IMR-90 (cell line): ENCODE data around the gene CASTOR1. TPM values are rescaled to one million over a fixed set of nuclear protein-coding genes. Genes with fewer than 3 reads are reported as not detected.

ENCODE experiments used
- ATAC-seq: fragments of 200-7000 bp; cut with Tn5 transposase; 2 replicates; pipeline ENCODE4 v1.9.1; 2020; ENCODE audit warnings: low read depth, mild to moderate bottlenecking, moderate library complexity
- BruUV-seq: library from RNA; stranded (reverse); fragments of 400-500 nt; replicated peaks from 2 replicates; lab custom pipeline; 2021; lab: Mats Ljungman, UMichigan
- CTCF ChIA-PET: fragments of 300-600 bp; formaldehyde crosslinking; extraction: SDS; loops from one replicate; lab custom pipeline; 2021; ENCODE audit warnings: antibody characterized with exemption; lab: Yijun Ruan, JAX
- POLR2A ChIA-PET: fragments of 300-600 bp; sonication (Branson Sonifier 250); formaldehyde crosslinking; loops from one replicate; lab custom pipeline; 2022; ENCODE audit warnings: antibody characterized with exemption; ENCODE audit not compliant: unreplicated experiment; lab: Charles Lee
- DNase-seq: peaks from one replicate; pipeline ENCODE4 v3.0.0; 2013
- H2AFZ ChIP-seq: replicated peaks from 2 replicates; pipeline ENCODE3; 2013; ENCODE audit warnings: low read length, mild to moderate bottlenecking; ENCODE audit not compliant: poor library complexity
- H2AK5ac ChIP-seq: 2 replicates; pipeline ENCODE4 v1.6.1; 2013; ENCODE audit warnings: low read depth, low read length, inconsistent platforms
- H2AK9ac ChIP-seq: replicated peaks from 2 replicates; pipeline ENCODE3; 2013; ENCODE audit warnings: mild to moderate bottlenecking, low read depth, low read length, moderate library complexity; ENCODE audit not compliant: poor library complexity
- H2BK120ac ChIP-seq: 2 replicates; pipeline ENCODE4 v1.6.1; 2013; ENCODE audit warnings: low read depth, low read length, inconsistent platforms
- H2BK15ac ChIP-seq: 3 replicates; pipeline ENCODE4 v1.6.1; 2013; ENCODE audit warnings: low read depth, low read length, inconsistent platforms
- H2BK20ac ChIP-seq: 2 replicates; pipeline ENCODE4 v1.6.1; 2013; ENCODE audit warnings: low read depth, mild to moderate bottlenecking, inconsistent platforms, low read length, moderate library complexity
- H2BK5ac ChIP-seq: 2 replicates; pipeline ENCODE4 v1.6.1; 2013; ENCODE audit warnings: mild to moderate bottlenecking, low read depth, low read length, inconsistent platforms; ENCODE audit not compliant: poor library complexity, severe bottlenecking
- H3K14ac ChIP-seq: replicated peaks from 2 replicates; pipeline ENCODE4 v1.6.1; 2013; ENCODE audit warnings: low read depth, low read length, inconsistent platforms
- H3K18ac ChIP-seq: 2 replicates; pipeline ENCODE4 v1.6.1; 2013; ENCODE audit warnings: low read depth, low read length, control low read depth
- H3K23ac ChIP-seq: 2 replicates; pipeline ENCODE4 v1.6.1; 2013; ENCODE audit warnings: low read depth, low read length, inconsistent platforms
- H3K27ac ChIP-seq: 2 replicates; pipeline ENCODE4 v1.5.1; 2013; ENCODE audit warnings: mild to moderate bottlenecking, control low read depth, low read length; ENCODE audit not compliant: insufficient read depth
- H3K27me3 ChIP-seq: 2 replicates; pipeline ENCODE4 v1.6.1; 2013; ENCODE audit warnings: low read length; ENCODE audit not compliant: control insufficient read depth, insufficient read depth
- H3K36me3 ChIP-seq: 2 replicates; pipeline ENCODE4 v1.6.1; 2013; ENCODE audit warnings: low read length, mixed read lengths; ENCODE audit not compliant: control insufficient read depth, insufficient read depth
- H3K4ac ChIP-seq: 2 replicates; pipeline ENCODE4 v1.6.1; 2013; ENCODE audit warnings: low read depth, low read length, inconsistent platforms
- H3K4me1 ChIP-seq: 2 replicates; pipeline ENCODE4 v1.6.1; 2013; ENCODE audit warnings: low read length, mixed read lengths; ENCODE audit not compliant: control insufficient read depth, insufficient read depth
- H3K4me2 ChIP-seq: 2 replicates; pipeline ENCODE4 v1.6.1; 2013; ENCODE audit warnings: low read depth, mild to moderate bottlenecking, control low read depth, low read length, moderate library complexity
- H3K4me3 ChIP-seq: 2 replicates; pipeline ENCODE4 v1.5.1; 2013; ENCODE audit warnings: low read depth, mild to moderate bottlenecking, control low read depth, low read length, moderate library complexity; ENCODE audit not compliant: insufficient read depth
- H3K56ac ChIP-seq: 2 replicates; pipeline ENCODE4 v1.6.1; 2013; ENCODE audit warnings: low read length, inconsistent platforms; ENCODE audit not compliant: insufficient read depth; ENCODE audit errors: extremely low read depth
- H3K79me1 ChIP-seq, 2 experiments: 2 replicates each; pipeline ENCODE4 v1.6.1; 2013; ENCODE audit warnings: low read length in 2 of 2, inconsistent platforms in 1 of 2, low read depth in 1 of 2
- H3K9ac ChIP-seq: 2 replicates; pipeline ENCODE4 v1.6.1; 2013; ENCODE audit warnings: low read depth, low read length, control low read depth
- H3K9me1 ChIP-seq: 2 replicates; pipeline ENCODE4 v1.6.1; 2013; ENCODE audit warnings: low read length, inconsistent platforms; ENCODE audit not compliant: insufficient read depth
- H3K9me3 ChIP-seq: 2 replicates; pipeline ENCODE4 v1.6.1; 2013; ENCODE audit warnings: low read length; ENCODE audit not compliant: control insufficient read depth, insufficient read depth
- H4K20me1 ChIP-seq: 2 replicates; pipeline ENCODE4 v1.6.1; 2013; ENCODE audit warnings: low read length, inconsistent platforms; ENCODE audit not compliant: insufficient read depth
- H4K5ac ChIP-seq: 2 replicates; pipeline ENCODE4 v1.6.1; 2013; ENCODE audit warnings: mild to moderate bottlenecking, low read depth, low read length, control low read depth
- H4K8ac ChIP-seq, 2 experiments: 2 replicates each; pipeline ENCODE4 v1.6.1; 2013; ENCODE audit warnings: low read depth in 2 of 2, low read length in 2 of 2, control low read depth in 1 of 2, inconsistent platforms in 1 of 2
- H4K91ac ChIP-seq: 2 replicates; pipeline ENCODE4 v1.6.1; 2013; ENCODE audit warnings: low read depth, low read length, inconsistent platforms; ENCODE audit not compliant: insufficient read depth
- BHLHE40 ChIP-seq: fragments of 150-350 bp; IDR thresholded peaks from 2 replicates; pipeline ENCODE4 v1.6.1; 2016; ENCODE audit warnings: mild to moderate bottlenecking, low read depth, low read length
- CEBPB ChIP-seq: IDR thresholded peaks from 2 replicates; pipeline ENCODE4 v1.6.1; 2012; ENCODE audit warnings: low read depth, low read length, improper control_type of control experiment
- CHD1 ChIP-seq: IDR thresholded peaks from 2 replicates; pipeline ENCODE4 v1.6.1; 2012; ENCODE audit warnings: low read depth, low read length, improper control_type of control experiment
- FOS ChIP-seq: fragments of 150-350 bp; IDR thresholded peaks from 2 replicates; pipeline ENCODE4 v1.6.1; 2016; ENCODE audit warnings: low read depth, low read length
- MAFK ChIP-seq: IDR thresholded peaks from 2 replicates; pipeline ENCODE4 v1.6.1; 2012; ENCODE audit warnings: low read depth, low read length, improper control_type of control experiment
- MAZ ChIP-seq: IDR thresholded peaks from 2 replicates; pipeline ENCODE4 v1.6.1; 2012; ENCODE audit warnings: low read depth, mild to moderate bottlenecking, low read length, improper control_type of control experiment, moderate library complexity, borderline replicate concordance
- RAD21 ChIP-seq: IDR thresholded peaks from 2 replicates; pipeline ENCODE4 v1.6.1; 2012; ENCODE audit warnings: low read length, improper control_type of control experiment
- RCOR1 ChIP-seq: IDR thresholded peaks from 2 replicates; pipeline ENCODE4 v1.6.1; 2012; ENCODE audit warnings: mild to moderate bottlenecking, low read length, improper control_type of control experiment; ENCODE audit not compliant: insufficient replicate concordance
- RFX5 ChIP-seq: IDR thresholded peaks from 2 replicates; pipeline ENCODE4 v1.8.0; 2012; ENCODE audit warnings: low read depth, mild to moderate bottlenecking, low read length, moderate library complexity
- SMC3 ChIP-seq: fragments of 150-350 bp; IDR thresholded peaks from 2 replicates; pipeline ENCODE4 v1.6.1; 2016; ENCODE audit warnings: low read depth, mild to moderate bottlenecking, antibody characterized with exemption, low read length, moderate library complexity
- USF2 ChIP-seq: fragments of 150-350 bp; IDR thresholded peaks from 2 replicates; pipeline ENCODE4 v1.6.1; 2017; ENCODE audit warnings: mild to moderate bottlenecking, antibody characterized with exemption, low read length, low read depth
- WGBS, 2 experiments: methylation state at CpG; one replicate each; pipeline versions ENCODE4 v1.1.5 to v1.1.7; 2013; ENCODE audit warnings: missing lambda C conversion rate in 2 of 2; ENCODE audit not compliant: insufficient read length in 1 of 2; ENCODE audit errors: extremely low coverage in 2 of 2; 5-methylcytosine and 5-hydroxymethylcytosine counted together
- dilution Hi-C: fragments of 300-500 bp; cut with HindIII; formaldehyde crosslinking; loops from one replicate; pipeline ENCODE4 v1.14.3; 2018; ENCODE audit warnings: low sequenced_read_pairs; ENCODE audit not compliant: unreplicated experiment
- in situ Hi-C: fragments of 300-500 bp; cut with MboI; formaldehyde crosslinking; loops from 3 replicates; pipeline ENCODE4 v1.14.3; 2019; ENCODE audit warnings: low sequenced_read_pairs, inconsistent platforms, mixed read lengths
- intact Hi-C: fragments of 100-400 bp; cut with micrococcal nuclease; formaldehyde crosslinking; loops from 2 replicates; pipeline ENCODE4 v1.10.0; 2022
- polyA plus RNA-seq, 3 experiments: library from polyadenylated mRNA; depleted of rRNA; stranded (reverse); fragments of >200 nt; gene quantifications; 2 replicates each; pipeline ENCODE4 v1.2.3, GENCODE V29; 2012; ENCODE audit warnings: low replicate concordance in 1 of 3
- total RNA-seq: library from RNA; depleted of rRNA; stranded (reverse); fragments of >200 nt; gene quantifications from 2 replicates; pipeline ENCODE4 v1.2.3, GENCODE V29; 2012
- TF ChIP-seq, protein P1 (sequence below): fragments of 150-350 bp; IDR thresholded peaks from 2 replicates; pipeline ENCODE4 v1.6.1; 2016; ENCODE audit warnings: low read depth, mild to moderate bottlenecking, low read length, moderate library complexity, borderline replicate concordance

CASTOR1 gene
- total and polyA plus RNA-seq, 2 of the 4 experiments (the other 2 are of a cell fraction), result 10.6 to 23.5 TPM

GRCh38 chr22:30267382-30268302 lies 21.7 kb downstream of the CASTOR1 start (continued):
- TF ChIP-seq RFX5, result no peak

DNA sequence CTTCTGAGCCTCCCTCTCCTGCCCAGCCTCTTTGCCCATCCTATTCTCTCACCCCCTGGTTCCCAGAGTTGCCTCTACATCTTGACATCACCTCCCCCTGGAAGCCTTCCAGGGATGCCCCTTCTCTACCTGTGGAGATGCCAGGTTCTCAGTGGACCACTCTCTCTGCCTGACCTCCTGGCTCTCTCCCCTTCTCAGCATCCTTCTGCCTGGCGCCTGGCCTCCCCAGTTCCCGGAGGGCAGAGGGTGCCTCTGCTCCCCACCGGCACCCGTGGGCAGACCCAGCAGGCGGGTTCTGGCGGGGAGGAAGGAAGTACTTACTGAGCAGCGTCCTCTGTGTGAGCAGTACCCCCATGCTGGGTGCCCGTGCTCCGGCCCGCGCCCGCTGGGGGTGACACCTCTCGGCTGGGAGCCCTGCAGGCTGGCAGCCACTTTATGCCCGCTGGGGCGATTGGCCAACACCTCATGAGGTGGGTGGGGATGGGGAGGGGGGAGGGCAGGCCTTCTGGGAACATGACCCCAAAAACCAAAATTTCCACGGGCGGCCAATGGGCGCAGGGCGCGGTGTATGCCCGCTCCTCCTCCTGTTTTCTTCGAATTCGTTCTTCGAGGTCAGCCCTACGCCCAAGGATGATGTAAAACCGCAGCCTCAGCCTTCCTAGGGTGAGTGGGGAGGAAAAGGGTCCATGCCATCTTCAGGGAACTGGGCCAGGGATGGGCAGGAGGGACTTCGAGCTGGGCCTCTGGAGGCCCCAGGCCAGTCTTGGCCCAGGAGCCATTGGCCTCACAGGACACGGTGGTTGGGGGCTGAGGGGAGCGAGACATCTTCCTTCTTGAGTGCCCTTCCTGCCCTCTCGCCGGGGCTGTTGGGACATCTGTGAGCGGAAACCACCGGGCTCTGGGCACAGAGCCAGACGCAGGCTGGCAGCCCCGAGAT lies 22.6 kb downstream of the CASTOR1 start, which contains the start of gene OSM:
Gene OSM, minus strand, starts transcription at position 407 of the 937 bp plus-strand sequence. Its CDS starts 52 bp downstream, at position 355.
- POLR2A ChIA-PET, result no interaction called here
- in situ Hi-C loops, result no loop called here
- dilution Hi-C loops, result no loop called here
- TF ChIP-seq CHD1, result no peak
- no peak for TF ChIP-seq FOS
- TF ChIP-seq, protein P1, sequence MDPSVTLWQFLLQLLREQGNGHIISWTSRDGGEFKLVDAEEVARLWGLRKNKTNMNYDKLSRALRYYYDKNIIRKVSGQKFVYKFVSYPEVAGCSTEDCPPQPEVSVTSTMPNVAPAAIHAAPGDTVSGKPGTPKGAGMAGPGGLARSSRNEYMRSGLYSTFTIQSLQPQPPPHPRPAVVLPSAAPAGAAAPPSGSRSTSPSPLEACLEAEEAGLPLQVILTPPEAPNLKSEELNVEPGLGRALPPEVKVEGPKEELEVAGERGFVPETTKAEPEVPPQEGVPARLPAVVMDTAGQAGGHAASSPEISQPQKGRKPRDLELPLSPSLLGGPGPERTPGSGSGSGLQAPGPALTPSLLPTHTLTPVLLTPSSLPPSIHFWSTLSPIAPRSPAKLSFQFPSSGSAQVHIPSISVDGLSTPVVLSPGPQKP, result no peak
- no peak for TF ChIP-seq MAFK
- TF ChIP-seq USF2, result no peak
- no peak for TF ChIP-seq SMC3
- TF ChIP-seq RAD21, result no peak
- no peak for TF ChIP-seq BHLHE40
- TF ChIP-seq MAZ, result no peak
- TF ChIP-seq RFX5, result no peak
- TF ChIP-seq CEBPB, result no peak
- TF ChIP-seq RCOR1, result no peak

More for the DNA sequence above, 22.6 kb downstream of the CASTOR1 start, which contains the start of gene OSM:
- Histone ChIP-seq H3K36me3 (no peaks in the 10 kb centered on the region), H4K20me1 (no peaks in the 10 kb centered on the region), H3K79me1 (no peaks in the 10 kb centered on the region), H3K4me2 (no peak within 1 kb of the TSS), H2BK5ac (no peak within 1 kb of the TSS), H3K4ac (no peak within 1 kb of the TSS), H3K9me3 (no peaks in the 10 kb centered on the region), H2BK120ac (no peak within 1 kb of the TSS), H3K23ac (no peak within 1 kb of the TSS), H3K18ac (no peak within 1 kb of the TSS), H2BK20ac (no peak within 1 kb of the TSS), H3K4me1 (peaks cover 5% of the 10 kb centered on the region; the same call in 1 of the 2 replicates), H3K27me3 (no peaks in the 10 kb centered on the region), H2AK5ac (peak within 1 kb of the TSS; percentile 34; the same call in 1 of the 2 replicates), H4K91ac (no peak within 1 kb of the TSS), H3K9ac (no peak within 1 kb of the TSS), H3K56ac (no peak within 1 kb of the TSS), H3K27ac (no peak within 1 kb of the TSS), H2AK9ac (no peak within 1 kb of the TSS), H4K8ac (no peak within 1 kb of the TSS), H2BK15ac (no peak within 1 kb of the TSS), H2AFZ (peak within 1 kb of the TSS; percentile 67), H4K5ac (no peak within 1 kb of the TSS), H3K14ac (no peak within 1 kb of the TSS), H3K4me3 (no peak within 1 kb of the TSS), H3K9me1 (no peaks in the 10 kb centered on the region; the same call in 1 of the 2 replicates)
- DNase-seq (no peak), ATAC-seq (no peak)
- BruUV-seq, result no TSS peak
- CTCF ChIA-PET, result no interaction called here
- intact Hi-C loops, result no loop called here
- 84% methylated on average over 7 of the region's 35 CpGs; no CpG with 5 or more reads in 1 of the 2 experiments for WGBS, 2 experiments
